Endodermal cell (in vitro differentiated cells): ENCODE results near the gene SIMC1. TPM values are rescaled to one million over a fixed set of nuclear protein-coding genes. Genes with fewer than 3 reads are reported as not detected.

ENCODE experiments used
- DNase-seq: peaks from one replicate; pipeline ENCODE4 v3.0.0-alpha.2; 2017
- H3K27ac ChIP-seq: 2 replicates; pipeline ENCODE4 v1.5.1; 2013; ENCODE audit warnings: mild to moderate bottlenecking, low read depth, low read length, moderate library complexity
- H3K27me3 ChIP-seq: 2 replicates; pipeline ENCODE4 v1.6.1; 2013; ENCODE audit warnings: mild to moderate bottlenecking, low read length, moderate library complexity; ENCODE audit not compliant: insufficient read depth, control insufficient read depth, poor library complexity, severe bottlenecking
- H3K36me3 ChIP-seq: 2 replicates; pipeline ENCODE4 v1.7.0; 2013; ENCODE audit warnings: mild to moderate bottlenecking, low read length, moderate library complexity; ENCODE audit not compliant: control insufficient read depth, insufficient read depth
- H3K4me1 ChIP-seq: one replicate; pipeline ENCODE4 v1.7.0; 2013; ENCODE audit warnings: low read length; ENCODE audit not compliant: control insufficient read depth, insufficient read depth
- H3K4me3 ChIP-seq: 2 replicates; pipeline ENCODE4 v1.5.1; 2013; ENCODE audit warnings: mild to moderate bottlenecking, low read length, moderate library complexity
- H3K9ac ChIP-seq: 2 replicates; pipeline ENCODE4 v1.6.1; 2013; ENCODE audit warnings: mild to moderate bottlenecking, low read length, moderate library complexity; ENCODE audit not compliant: poor library complexity, severe bottlenecking; ENCODE audit errors: extremely low read depth
- H3K9me3 ChIP-seq: 2 replicates; pipeline ENCODE4 v1.6.1; 2013; ENCODE audit warnings: mild to moderate bottlenecking, low read length, moderate library complexity; ENCODE audit not compliant: control insufficient read depth
- H3K27ac Mint-ChIP-seq: 2 replicates; pipeline ENCODE4 v1.8.0; 2020; ENCODE audit warnings: mixed read lengths
- H3K27me3 Mint-ChIP-seq: 2 replicates; pipeline ENCODE4 v1.8.0; 2021; ENCODE audit warnings: mild to moderate bottlenecking, mixed read lengths; ENCODE audit not compliant: insufficient read depth
- H3K36me3 Mint-ChIP-seq: 2 replicates; pipeline ENCODE4 v1.8.0; 2020; ENCODE audit warnings: low read depth, mixed read lengths
- H3K4me1 Mint-ChIP-seq: 2 replicates; pipeline ENCODE4 v1.8.0; 2020; ENCODE audit warnings: mixed read lengths
- H3K4me3 Mint-ChIP-seq: 2 replicates; pipeline ENCODE4 v1.8.0; 2020; ENCODE audit warnings: mild to moderate bottlenecking, moderate library complexity, mixed read lengths
- H3K9me3 Mint-ChIP-seq: 2 replicates; pipeline ENCODE4 v1.8.0; 2020; ENCODE audit warnings: mild to moderate bottlenecking, mixed read lengths
- CTCF ChIP-seq: fragments of 200-600 bp; sonication (generic); conservative IDR thresholded peaks from 2 replicates; pipeline ENCODE4 v1.5.0; 2021; ENCODE audit warnings: antibody characterized with exemption, mild to moderate bottlenecking
- WGBS, 2 experiments: methylation state at CpG; one replicate each; pipeline versions ENCODE4 v1.1.5 to v1.1.7; 2013; ENCODE audit warnings: missing lambda C conversion rate in 2 of 2, mixed read lengths in 1 of 2; ENCODE audit not compliant: insufficient coverage in 1 of 2, insufficient read length in 1 of 2; 5-methylcytosine and 5-hydroxymethylcytosine counted together
- total RNA-seq, 2 donors: library from RNA; stranded (reverse); fragmentation: NEBNext Ultra II Directional in 1 of 2; extraction: Animal tissue kit (Norgen Biotek cat#: 25700) in 1 of 2; gene quantifications; 2 replicates in 1 of 2; 3 replicates in 1 of 2; pipeline ENCODE4 v1.2.1, GENCODE V29; 2021

SIMC1 gene
- total RNA-seq, 2 donors from 2014 or later = 23.5 to 35.8 TPM

GRCh38 chr5:176388444-176389134 lies 150.4 kb downstream of the SIMC1 start, which contains the start of the genes HIGD2A and NOP16:
HIGD2A (plus strand) TSS chr5:176388751; CDS start chr5:176388820, 69 bp downstream.
NOP16 (minus strand) TSS chr5:176388598; CDS start chr5:176388539, 59 bp downstream.
- Mint-ChIP-seq H3K27ac (peak within 1 kb of the TSS; percentile 100), H3K4me1 (peaks cover 12% of the 10 kb centered on the region), H3K36me3 (peaks cover 35% of the 10 kb centered on the region), H3K4me3 (peak within 1 kb of the TSS; percentile 87), H3K9me3 (no peaks in the 10 kb centered on the region), H3K27me3 (no peaks in the 10 kb centered on the region)
- no peaks in the 10 kb centered on the region for H3K27me3 ChIP-seq
- DNase-seq = peak; percentile 99
- H3K9me3 ChIP-seq = no peaks in the 10 kb centered on the region
- peak within 1 kb of the TSS; percentile 92 for H3K27ac ChIP-seq
- 0% methylated on average over 38 to 47 of the region's 47 CpGs for WGBS, 2 experiments
- peak within 1 kb of the TSS; percentile 91 for H3K9ac ChIP-seq
- H3K4me3 ChIP-seq = peak within 1 kb of the TSS; percentile 99
- TF ChIP-seq CTCF = no peak
- H3K4me1 ChIP-seq = peaks cover 6% of the 10 kb centered on the region
- H3K36me3 ChIP-seq = peaks cover 64% of the 10 kb centered on the region

GRCh38 chr5:176389135-176390123 lies 151.2 kb downstream of the SIMC1 start:
- no peaks in the 10 kb centered on the region for H3K9me3 ChIP-seq
- H3K27me3 ChIP-seq = no peaks in the 10 kb centered on the region
- WGBS, 2 experiments = 24 to 31% methylated on average over 17 to 41 of the region's 41 CpGs
- no peak for DNase-seq
- H3K27ac ChIP-seq = peak overlapping the region; percentile 92
- H3K4me3 Mint-ChIP-seq = peak overlapping the region; percentile 87
- TF ChIP-seq CTCF = no peak
- H3K9me3 Mint-ChIP-seq = no peaks in the 10 kb centered on the region
- H3K36me3 Mint-ChIP-seq = peaks cover 27% of the 10 kb centered on the region
- peak overlapping the region; percentile 91 for H3K9ac ChIP-seq
- H3K36me3 ChIP-seq = peaks cover 58% of the 10 kb centered on the region
- H3K27me3 Mint-ChIP-seq = no peaks in the 10 kb centered on the region
- peaks cover 6% of the 10 kb centered on the region for H3K4me1 ChIP-seq
- peaks cover 12% of the 10 kb centered on the region for H3K4me1 Mint-ChIP-seq
- peak overlapping the region; percentile 99 for H3K4me3 ChIP-seq
- peak overlapping the region; percentile 100 for H3K27ac Mint-ChIP-seq

- Histone ChIP-seq H3K4me1 (peaks cover 6% of the 10 kb centered on the region), H3K36me3 (peaks cover 44% of the 10 kb centered on the region), H3K27me3 (no peaks in the 10 kb centered on the region), H3K4me3 (no peak overlapping the region), H3K9ac (no peak overlapping the region), H3K9me3 (no peaks in the 10 kb centered on the region), H3K27ac (no peak overlapping the region)
- H3K27me3 Mint-ChIP-seq = no peaks in the 10 kb centered on the region
- no peak for DNase-seq
- TF ChIP-seq CTCF = peak; percentile 43
- no peak overlapping the region for H3K27ac Mint-ChIP-seq
- H3K9me3 Mint-ChIP-seq = no peaks in the 10 kb centered on the region
- peaks cover 12% of the 10 kb centered on the region for H3K4me1 Mint-ChIP-seq
- H3K36me3 Mint-ChIP-seq = peaks cover 18% of the 10 kb centered on the region
- no peak overlapping the region for H3K4me3 Mint-ChIP-seq
- WGBS, 2 experiments = 97 to 100% methylated on average over 4 of the region's 4 CpGs
Measured at GRCh38 chr5:176391479-176391878, 153.3 kb downstream of the SIMC1 start.
